Activated B cell treated with CpG ODN at 0.5 μM for 24 hours (primary cell): ENCODE measurements around the gene DOCK1. TPM values are rescaled to one million over a fixed set of nuclear protein-coding genes. Genes with fewer than 3 reads are reported as not detected.

Source experiments
- ATAC-seq: fragments of 200-7000 bp; cut with Tn5 transposase; one replicate; pipeline ENCODE4 v1.10.0; 2021; ENCODE audit warnings: low read depth, mild to moderate bottlenecking, moderate library complexity
- CTCF ChIA-PET: fragments of 350-600 bp; sonication (Branson Sonifier 250); formaldehyde crosslinking; loops from one replicate; lab custom pipeline; 2021; ENCODE audit warnings: antibody characterized with exemption; lab: Charles Lee
- POLR2A ChIA-PET: fragments of 350-600 bp; sonication (Branson Sonifier 250); formaldehyde crosslinking; loops from one replicate; lab custom pipeline; 2021; ENCODE audit warnings: antibody characterized with exemption; lab: Charles Lee
- DNase-seq: peaks from one replicate; pipeline ENCODE4 v3.0.0; 2022
- H3K27ac Mint-ChIP-seq: one replicate; pipeline ENCODE4 v1.8.0; 2020; ENCODE audit warnings: mixed read lengths
- H3K27me3 Mint-ChIP-seq: one replicate; pipeline ENCODE4 v1.8.0; 2021; ENCODE audit warnings: mixed read lengths
- H3K36me3 Mint-ChIP-seq: one replicate; pipeline ENCODE4 v1.8.0; 2021; ENCODE audit warnings: low read depth, mixed read lengths
- H3K4me1 Mint-ChIP-seq: one replicate; pipeline ENCODE4 v1.8.0; 2021; ENCODE audit warnings: mixed read lengths
- H3K4me3 Mint-ChIP-seq: one replicate; pipeline ENCODE4 v1.8.0; 2020; ENCODE audit warnings: mild to moderate bottlenecking, mixed read lengths
- H3K9me3 Mint-ChIP-seq: one replicate; pipeline ENCODE4 v1.8.0; 2020; ENCODE audit warnings: mixed read lengths
- intact Hi-C: fragments of 100-400 bp; cut with micrococcal nuclease; formaldehyde crosslinking; loops from one replicate; pipeline ENCODE4 v1.15.1; 2024
- total RNA-seq: library from RNA; stranded (reverse); gene quantifications from 2 replicates; pipeline ENCODE4 v1.2.3, GENCODE V29; 2022
- TF ChIP-seq, protein P1 (sequence below): fragments of 200-600 bp; IDR thresholded peaks from one replicate; pipeline ENCODE4 v1.8.0; 2022; ENCODE audit warnings: antibody characterized with exemption, mild to moderate bottlenecking

DOCK1 gene
- total RNA-seq, 1 donor from 2014 or later: not detected

DNA sequence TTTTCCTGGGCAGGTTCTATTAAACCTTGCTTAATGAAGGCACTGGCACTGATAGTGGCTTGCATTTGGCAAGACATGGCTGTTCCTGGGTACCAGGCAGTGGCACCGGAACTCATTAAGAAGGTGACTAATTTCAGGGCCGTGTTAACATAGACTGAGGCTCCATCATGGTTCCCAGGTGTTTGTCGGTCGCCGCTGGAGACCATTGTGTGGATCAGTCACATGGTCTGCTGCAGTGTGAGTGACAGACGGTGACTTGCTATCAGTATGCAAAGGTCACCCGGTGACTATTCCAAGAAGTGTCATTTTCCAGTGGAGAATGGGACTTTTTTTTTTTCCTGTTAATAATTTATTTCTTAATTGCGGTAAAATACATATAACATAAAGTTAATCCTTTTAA is 184.9 kb downstream of the DOCK1 start:
- ChIA-PET POLR2A (no interaction called here), CTCF (no interaction called here)
- DNase-seq (no peak), ATAC-seq (no peak)
- H3K27me3 Mint-ChIP-seq: no peaks in the 10 kb centered on the region
- H3K4me3 Mint-ChIP-seq: no peak overlapping the region
- H3K4me1 Mint-ChIP-seq: no peaks in the 10 kb centered on the region
- intact Hi-C loops: no loop called here
- H3K9me3 Mint-ChIP-seq: no peaks in the 10 kb centered on the region
- TF ChIP-seq, protein P1, sequence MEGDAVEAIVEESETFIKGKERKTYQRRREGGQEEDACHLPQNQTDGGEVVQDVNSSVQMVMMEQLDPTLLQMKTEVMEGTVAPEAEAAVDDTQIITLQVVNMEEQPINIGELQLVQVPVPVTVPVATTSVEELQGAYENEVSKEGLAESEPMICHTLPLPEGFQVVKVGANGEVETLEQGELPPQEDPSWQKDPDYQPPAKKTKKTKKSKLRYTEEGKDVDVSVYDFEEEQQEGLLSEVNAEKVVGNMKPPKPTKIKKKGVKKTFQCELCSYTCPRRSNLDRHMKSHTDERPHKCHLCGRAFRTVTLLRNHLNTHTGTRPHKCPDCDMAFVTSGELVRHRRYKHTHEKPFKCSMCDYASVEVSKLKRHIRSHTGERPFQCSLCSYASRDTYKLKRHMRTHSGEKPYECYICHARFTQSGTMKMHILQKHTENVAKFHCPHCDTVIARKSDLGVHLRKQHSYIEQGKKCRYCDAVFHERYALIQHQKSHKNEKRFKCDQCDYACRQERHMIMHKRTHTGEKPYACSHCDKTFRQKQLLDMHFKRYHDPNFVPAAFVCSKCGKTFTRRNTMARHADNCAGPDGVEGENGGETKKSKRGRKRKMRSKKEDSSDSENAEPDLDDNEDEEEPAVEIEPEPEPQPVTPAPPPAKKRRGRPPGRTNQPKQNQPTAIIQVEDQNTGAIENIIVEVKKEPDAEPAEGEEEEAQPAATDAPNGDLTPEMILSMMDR: no peak
- no peaks in the 10 kb centered on the region for H3K36me3 Mint-ChIP-seq
- H3K27ac Mint-ChIP-seq: no peak overlapping the region

GRCh38 chr10:127091354-127091753 is 186.1 kb downstream of the DOCK1 start:
- no peaks in the 10 kb centered on the region for H3K4me1 Mint-ChIP-seq
- TF ChIP-seq, protein P1: no peak
- CTCF ChIA-PET: no interaction called here
- no peaks in the 10 kb centered on the region for H3K36me3 Mint-ChIP-seq
- no peak overlapping the region for H3K27ac Mint-ChIP-seq
- POLR2A ChIA-PET: no interaction called here
- H3K9me3 Mint-ChIP-seq: no peaks in the 10 kb centered on the region
- ATAC-seq: no peak
- no peak for DNase-seq
- intact Hi-C loops: no loop called here
- no peak overlapping the region for H3K4me3 Mint-ChIP-seq
- no peaks in the 10 kb centered on the region for H3K27me3 Mint-ChIP-seq

DNA sequence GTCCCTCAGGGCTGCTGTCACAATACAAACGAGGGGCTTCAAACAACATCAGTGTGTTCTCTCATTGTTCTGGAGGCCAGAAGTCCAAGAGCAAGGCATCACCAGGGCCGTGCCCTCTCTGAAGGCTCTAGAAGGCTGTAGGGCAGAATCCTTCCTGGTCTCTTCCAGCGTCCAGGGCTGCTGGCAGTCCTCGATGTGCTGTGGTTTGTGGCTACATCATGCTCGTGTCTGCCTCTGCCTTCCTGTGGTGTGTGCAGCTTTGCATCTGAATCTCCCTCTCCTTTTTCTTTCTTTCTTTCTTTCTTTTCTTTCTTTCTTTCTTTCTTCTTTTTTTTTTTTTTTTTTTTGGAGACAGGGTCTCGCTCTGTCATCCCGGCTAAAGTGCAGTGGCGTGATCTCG is 187.7 kb downstream of the DOCK1 start:
- intact Hi-C loops: no loop called here
- Mint-ChIP-seq H3K9me3 (no peaks in the 10 kb centered on the region), H3K27ac (no peak overlapping the region), H3K27me3 (no peaks in the 10 kb centered on the region), H3K4me3 (no peak overlapping the region), H3K4me1 (no peaks in the 10 kb centered on the region), H3K36me3 (no peaks in the 10 kb centered on the region)
- DNase-seq (no peak), ATAC-seq (no peak)
- TF ChIP-seq, protein P1: no peak
- POLR2A ChIA-PET: no interaction called here
- CTCF ChIA-PET: no interaction called here

DNA sequence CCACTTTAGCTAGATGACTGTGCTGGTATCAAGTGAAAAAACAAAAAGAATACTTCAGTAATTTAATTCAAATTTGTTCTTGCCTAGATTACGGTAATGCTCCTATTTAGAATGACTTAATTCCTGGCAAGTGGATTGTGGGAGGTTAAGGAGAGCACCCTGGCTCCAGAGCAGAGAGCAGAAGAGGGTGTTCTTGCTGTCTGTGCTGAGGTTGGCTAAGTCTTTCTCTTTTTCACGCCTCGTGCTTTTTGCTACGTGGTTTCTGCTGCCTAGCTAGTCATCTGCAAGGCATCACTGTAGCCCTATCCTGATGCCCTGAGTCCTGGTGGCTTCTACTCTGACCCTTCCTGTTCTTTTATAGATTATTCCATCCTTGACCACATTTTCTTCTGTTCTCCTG is 189.8 kb downstream of the DOCK1 start:
- Mint-ChIP-seq H3K36me3 (no peaks in the 10 kb centered on the region), H3K4me3 (no peak overlapping the region), H3K27me3 (no peaks in the 10 kb centered on the region), H3K9me3 (peaks cover 1% of the 10 kb centered on the region), H3K4me1 (no peaks in the 10 kb centered on the region), H3K27ac (no peak overlapping the region)
- intact Hi-C loops: no loop called here
- DNase-seq (no peak), ATAC-seq (no peak)
- CTCF ChIA-PET: no interaction called here
- TF ChIP-seq, protein P1: no peak
- POLR2A ChIA-PET: no interaction called here

GRCh38 chr10:127100983-127101615 is 195.9 kb downstream of the DOCK1 start:
- Mint-ChIP-seq H3K27me3 (no peaks in the 10 kb centered on the region), H3K36me3 (no peaks in the 10 kb centered on the region), H3K4me1 (no peaks in the 10 kb centered on the region), H3K4me3 (no peak overlapping the region), H3K9me3 (peaks cover 4% of the 10 kb centered on the region), H3K27ac (no peak overlapping the region)
- ChIA-PET POLR2A (no interaction called here), CTCF (no interaction called here)
- intact Hi-C loops: no loop called here
- DNase-seq (no peak), ATAC-seq (no peak)
- TF ChIP-seq, protein P1: no peak
